Adrenal gland (tissue), 19 donors: ENCODE data around the gene SDHAF3. TPM values are rescaled to one million over a fixed set of nuclear protein-coding genes. Genes with fewer than 3 reads are reported as not detected.
"Not testable (repeated sequence)": the region's sequence is repeated elsewhere in the genome, so short reads cannot be mapped to it uniquely, and the experiment has no call there.

Experiments used
- DNase-seq, 7 donors: peaks; one replicate each; pipeline ENCODE4 v3.0.0-alpha.2; 2019 to 2020
- H3K27ac ChIP-seq, 5 donors: fragments of 200-600 bp; sonication (generic) in 4 of 5; 1 replicate in 3 of 5; 2 replicates in 2 of 5; pipeline versions ENCODE4 v1.5.1 to v1.8.0; 2016 to 2020; ENCODE audit warnings: mild to moderate bottlenecking in 1 of 5
- H3K27me3 ChIP-seq: fragments of 200-600 bp; 2 replicates; pipeline ENCODE4 v1.8.0; 2021
- H3K36me3 ChIP-seq, 2 donors: fragments of 200-600 bp; replicated peaks in 1 of 2; 1 replicate in 1 of 2; 2 replicates in 1 of 2; pipeline versions ENCODE4 v1.5.1 to v1.8.0; 2018 to 2022
- H3K4me1 ChIP-seq, 2 donors: fragments of 200-600 bp; replicated peaks in 1 of 2; 1 replicate in 1 of 2; 2 replicates in 1 of 2; pipeline versions ENCODE4 v1.5.1 to v1.8.0; 2018 to 2021
- H3K4me3 ChIP-seq, 4 donors: fragments of 200-600 bp; sonication (generic) in 3 of 4; one replicate each; pipeline ENCODE4 v1.5.1; 2016 to 2018
- H3K9me3 ChIP-seq, 3 donors: fragments of 200-600 bp; sonication (generic) in 1 of 3; replicated peaks in 1 of 3; 1 replicate in 2 of 3; 2 replicates in 1 of 3; pipeline versions ENCODE4 v1.5.1 to v1.8.0; 2016 to 2021
- POLR2A ChIP-seq, 2 donors: fragments of 450-650 bp; IDR thresholded peaks; one replicate each; pipeline ENCODE4 v1.6.1; 2017; ENCODE audit warnings: antibody characterized with exemption in 2 of 2, mild to moderate bottlenecking in 2 of 2, moderate library complexity in 1 of 2
- WGBS, 4 donors: extraction: QIAGEN DNeasy Blood & Tissue Kit in 2 of 4; methylation state at CpG; one replicate each; pipeline versions ENCODE4 v1.1.5 to v1.1.7; 2013 to 2017; 5-methylcytosine and 5-hydroxymethylcytosine counted together
- intact Hi-C, 2 donors: fragments of 100-400 bp; cut with DNase I; formaldehyde crosslinking; loops; one replicate each; pipeline versions ENCODE4 v1.14.1 to v1.15.0; 2022 to 2023
- long read RNA-seq, 10 donors: library from polyadenylated mRNA in 3 of 10; unstranded in 2 of 10; stranded (forward) in 1 of 10; transcript quantifications; one replicate each; pipeline ENCODE4 v2.0.0 and lab custom pipeline, GENCODE V29; 2021 to 2026
- polyA plus RNA-seq, 3 donors: library from polyadenylated mRNA; stranded (reverse); fragments of 200-250 nt in 2 of 3; fragments of 350-450 nt in 1 of 3; fragmentation: Illumina TruSeq in 1 of 3; extraction: RNeasy Lipid Tissue Mini Kit (QIAGEN cat#74804) in 1 of 3; gene quantifications; one replicate each; pipeline ENCODE4 v1.2.3, GENCODE V29; 2013 to 2014
- total RNA-seq, 9 donors: library from RNA; depleted of rRNA in 4 of 9; stranded (reverse); fragments of >200 nt in 4 of 9; fragments of 120-200 nt in 1 of 9; fragmentation: NEBNext Ultra II Directional in 1 of 9; extraction: Animal tissue kit (Norgen Biotek cat#: 25700) in 1 of 9; gene quantifications; one replicate each; pipeline versions ENCODE4 v1.1.0 to v1.2.4, GENCODE V29; 2013 to 2023
- TF ChIP-seq, protein P1 (sequence below), 6 experiments: fragments of 450-650 bp in 4 of 6; fragments of 200-600 bp in 2 of 6; sonication (generic) in 1 of 6; IDR thresholded peaks; 1 replicate in 5 of 6; 2 replicates in 1 of 6; pipeline versions ENCODE4 v1.5.1 to v1.8.0; 2016 to 2021; ENCODE audit warnings: antibody characterized with exemption in 6 of 6, mild to moderate bottlenecking in 2 of 6, moderate library complexity in 1 of 6
- donor health status: healthy with polysubstance abuse.
- donor health status: Bipolar disorder and iron deficiency.
- donor health status: DM: yes; HTN: yes; CAD: no.
- donor health status: DM: no; HTN: no; CAD: no.
- donor health status: DM: no; HTN: no; CAD: no.
- donor health status: DM: yes; HTN: yes; CAD: no.

The SDHAF3 gene
- total RNA-seq, result 10 to 100 TPM in 7 of 9 donors, 1 to 10 TPM in 2; 5.2 to 23.2 (median 18.2) TPM
- 10 to 100 TPM in 1 of 3 donors, 1 to 10 TPM in 2; 5.7 to 35.0 (median 6.0) TPM for polyA plus RNA-seq
- long read RNA-seq, donor 1, transcript SDHAF3-202 (2 exons, 2,060 nt), result major isoform, 29 of 36 reads
- long read RNA-seq, donor 1, partial matches to known transcripts, result 0 of 36 reads
- long read RNA-seq, donor 1, other reads (novel, unspliced or antisense), result 6 of 36 reads
- long read RNA-seq, donor 2, transcript SDHAF3-202 (2 exons, 2,060 nt), result major isoform, 14 of 19 reads
- long read RNA-seq, donor 2, partial matches to known transcripts, result 0 of 19 reads
- long read RNA-seq, donor 2, other reads (novel, unspliced or antisense), result 5 of 19 reads
- long read RNA-seq, donor 3, transcript SDHAF3-202 (2 exons, 2,060 nt), result major isoform, 19 of 19 reads
- long read RNA-seq, donor 3, partial matches to known transcripts, result 0 of 19 reads
- long read RNA-seq, donor 3, other reads (novel, unspliced or antisense), result 0 of 19 reads
- long read RNA-seq, donor 4, transcript SDHAF3-202 (2 exons, 2,060 nt), result major isoform, 19 of 21 reads
- long read RNA-seq, donor 4, partial matches to known transcripts, result 0 of 21 reads
- long read RNA-seq, donor 4, other reads (novel, unspliced or antisense), result 2 of 21 reads
- long read RNA-seq, donor 5, transcript SDHAF3-202 (2 exons, 2,060 nt), result major isoform, 29 of 29 reads
- long read RNA-seq, donor 5, partial matches to known transcripts, result 0 of 29 reads
- long read RNA-seq, donor 5, other reads (novel, unspliced or antisense), result 0 of 29 reads
- long read RNA-seq, donor 6, transcript SDHAF3-202 (2 exons, 2,060 nt), result major isoform, 17 of 17 reads
- long read RNA-seq, donor 6, partial matches to known transcripts, result 0 of 17 reads
- long read RNA-seq, donor 6, other reads (novel, unspliced or antisense), result 0 of 17 reads
- long read RNA-seq, donor 7, partial matches to known transcripts, result 0 of 2 reads
- long read RNA-seq, donor 7, other reads (novel, unspliced or antisense), result 0 of 2 reads
- long read RNA-seq, donor 8, transcript SDHAF3-202 (2 exons, 2,060 nt), result major isoform, 16 of 21 reads
- long read RNA-seq, donor 8, partial matches to known transcripts, result 0 of 21 reads
- long read RNA-seq, donor 8, other reads (novel, unspliced or antisense), result 5 of 21 reads
- long read RNA-seq, donor 9, transcript SDHAF3-202 (2 exons, 2,060 nt), result major isoform, 16 of 16 reads
- long read RNA-seq, donor 9, partial matches to known transcripts, result 0 of 16 reads
- long read RNA-seq, donor 9, other reads (novel, unspliced or antisense), result 0 of 16 reads
- long read RNA-seq, donor 10, transcript SDHAF3-202 (2 exons, 2,060 nt), result major isoform, 5 of 5 reads
- long read RNA-seq, donor 10, partial matches to known transcripts, result 0 of 5 reads
- long read RNA-seq, donor 10, other reads (novel, unspliced or antisense), result 0 of 5 reads

DNA sequence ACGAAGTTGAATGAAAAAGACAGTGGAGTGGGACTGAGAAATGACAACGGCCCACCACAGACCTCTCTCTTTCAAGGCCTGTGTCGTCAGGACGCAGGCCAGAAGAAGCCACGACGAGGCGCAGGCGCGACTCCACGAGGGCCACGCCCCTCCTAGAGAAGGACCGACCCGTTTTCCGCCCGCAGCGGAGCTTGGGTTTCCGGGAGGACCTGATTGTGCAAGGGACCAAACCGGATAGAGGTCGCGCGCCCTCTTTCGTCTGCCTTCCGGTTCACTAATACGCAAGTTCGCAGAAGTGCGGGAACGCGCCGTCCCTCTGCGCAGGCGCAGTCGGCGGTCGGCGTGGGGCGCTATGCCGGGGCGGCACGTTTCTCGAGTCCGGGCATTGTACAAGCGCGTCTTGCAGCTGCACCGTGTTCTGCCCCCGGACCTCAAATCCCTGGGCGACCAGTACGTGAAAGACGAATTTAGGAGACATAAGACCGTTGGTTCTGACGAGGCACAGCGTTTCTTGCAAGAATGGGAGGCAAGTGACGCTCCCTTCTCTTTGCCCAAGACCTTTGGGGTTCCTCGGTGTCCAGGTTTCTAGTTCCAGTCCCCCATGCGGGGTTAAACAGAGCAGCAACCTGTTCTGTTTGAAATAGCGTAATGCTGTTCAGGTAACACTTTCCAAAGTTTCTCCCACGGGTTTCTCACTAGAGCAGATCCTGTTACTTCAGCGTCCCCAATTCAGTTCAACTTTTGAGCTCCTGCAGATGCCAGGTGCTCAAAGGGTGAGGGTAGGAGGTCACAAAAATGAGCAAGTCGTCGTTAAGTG is at the start of gene SDHAF3:
Gene SDHAF3 (plus strand): TSS at position 327 of the 817 bp plus-strand sequence. CDS start 26 bp downstream, at position 353.
- WGBS, 4 donors, result 0 to 1% (median 1%) methylated on average over 15 to 59 of the region's 59 CpGs
- TF ChIP-seq, protein P1, sequence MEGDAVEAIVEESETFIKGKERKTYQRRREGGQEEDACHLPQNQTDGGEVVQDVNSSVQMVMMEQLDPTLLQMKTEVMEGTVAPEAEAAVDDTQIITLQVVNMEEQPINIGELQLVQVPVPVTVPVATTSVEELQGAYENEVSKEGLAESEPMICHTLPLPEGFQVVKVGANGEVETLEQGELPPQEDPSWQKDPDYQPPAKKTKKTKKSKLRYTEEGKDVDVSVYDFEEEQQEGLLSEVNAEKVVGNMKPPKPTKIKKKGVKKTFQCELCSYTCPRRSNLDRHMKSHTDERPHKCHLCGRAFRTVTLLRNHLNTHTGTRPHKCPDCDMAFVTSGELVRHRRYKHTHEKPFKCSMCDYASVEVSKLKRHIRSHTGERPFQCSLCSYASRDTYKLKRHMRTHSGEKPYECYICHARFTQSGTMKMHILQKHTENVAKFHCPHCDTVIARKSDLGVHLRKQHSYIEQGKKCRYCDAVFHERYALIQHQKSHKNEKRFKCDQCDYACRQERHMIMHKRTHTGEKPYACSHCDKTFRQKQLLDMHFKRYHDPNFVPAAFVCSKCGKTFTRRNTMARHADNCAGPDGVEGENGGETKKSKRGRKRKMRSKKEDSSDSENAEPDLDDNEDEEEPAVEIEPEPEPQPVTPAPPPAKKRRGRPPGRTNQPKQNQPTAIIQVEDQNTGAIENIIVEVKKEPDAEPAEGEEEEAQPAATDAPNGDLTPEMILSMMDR (IDR thresholded peaks at IDR 0.05), result no peak
- TF ChIP-seq POLR2A (IDR thresholded peaks at IDR 0.05), result peak in 1 of 2 donors; percentile 64
- H3K9me3 ChIP-seq, result no peaks in the 10 kb centered on the region
- no peaks in the 10 kb centered on the region for H3K36me3 ChIP-seq
- H3K4me3 ChIP-seq, result peak within 1 kb of the TSS; percentile 26 to 91 (median 63)
- peaks cover 7 to 16% of the 10 kb centered on the region in 2 donors for H3K4me1 ChIP-seq
- peak; percentile 96 to 99 (median 99) for DNase-seq
- H3K27me3 ChIP-seq, result no peaks in the 10 kb centered on the region
- intact Hi-C loops, result no loop called here
- peak within 1 kb of the TSS; percentile 26 to 78 (median 57) for H3K27ac ChIP-seq

DNA sequence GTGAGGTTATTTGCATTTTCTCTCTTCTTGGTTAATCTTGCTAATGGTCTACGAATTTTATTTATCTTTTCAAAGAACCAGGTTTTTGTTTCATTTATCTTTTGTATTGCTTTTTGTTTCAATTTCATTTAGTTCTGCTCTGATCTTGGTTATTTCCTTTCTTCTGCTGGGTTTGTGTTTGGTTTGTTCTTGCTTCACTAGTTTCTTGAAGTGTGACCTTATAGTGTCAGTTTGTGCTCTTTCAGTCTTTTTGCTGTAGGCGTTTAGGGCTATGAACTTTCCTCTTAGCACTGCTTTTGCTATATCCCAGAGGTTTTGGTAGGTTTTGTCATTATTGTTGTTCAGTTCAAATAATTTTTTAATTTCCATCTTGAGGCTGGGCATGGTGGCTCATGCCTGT is 45.5 kb upstream of the SDHAF3 start:
- H3K4me1 ChIP-seq, intact Hi-C loops: not testable (repeated sequence)
- 50 to 62% (median 57%) methylated on average over 2 of the region's 2 CpGs for WGBS, 4 donors

DNA sequence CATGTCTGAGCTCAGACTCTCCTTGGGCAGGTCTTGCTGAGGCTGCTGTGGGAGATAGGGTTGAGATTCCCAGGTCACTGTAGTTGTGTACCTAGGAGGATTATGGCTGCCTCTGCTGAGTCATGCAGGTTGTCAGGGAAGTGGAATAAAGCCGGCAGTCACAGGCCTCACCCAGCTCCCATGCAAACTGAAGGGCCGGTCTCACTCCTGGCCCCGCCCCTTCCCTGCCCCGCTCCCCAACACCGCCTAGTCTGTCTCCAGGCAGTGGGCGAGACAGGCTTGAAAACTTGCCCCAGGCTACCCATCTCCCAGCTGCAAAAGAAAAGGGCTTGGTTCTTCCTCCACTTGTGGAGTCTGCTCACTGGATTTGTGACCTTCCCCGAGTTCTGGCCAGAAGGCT is 41.6 kb upstream of the SDHAF3 start:
- intact Hi-C loops, result no loop called here
- no peak overlapping the region for H3K4me3 ChIP-seq
- no peaks in the 10 kb centered on the region for H3K36me3 ChIP-seq
- 73 to 90% (median 82%) methylated on average over 3 to 7 of the region's 7 CpGs for WGBS, 4 donors
- no peaks in the 10 kb centered on the region for H3K9me3 ChIP-seq
- no peaks in the 10 kb centered on the region for H3K4me1 ChIP-seq
- H3K27ac ChIP-seq, result no peak overlapping the region
- H3K27me3 ChIP-seq, result peaks cover 4% of the 10 kb centered on the region
- no peak for DNase-seq
- TF ChIP-seq POLR2A (IDR thresholded peaks at IDR 0.05), result no peak

More for the DNA sequence above, 45.5 kb upstream of the SDHAF3 start:
- not testable (repeated sequence) for H3K9me3 ChIP-seq, DNase-seq, H3K36me3 ChIP-seq, H3K27me3 ChIP-seq, H3K4me3 ChIP-seq, H3K27ac ChIP-seq

DNA sequence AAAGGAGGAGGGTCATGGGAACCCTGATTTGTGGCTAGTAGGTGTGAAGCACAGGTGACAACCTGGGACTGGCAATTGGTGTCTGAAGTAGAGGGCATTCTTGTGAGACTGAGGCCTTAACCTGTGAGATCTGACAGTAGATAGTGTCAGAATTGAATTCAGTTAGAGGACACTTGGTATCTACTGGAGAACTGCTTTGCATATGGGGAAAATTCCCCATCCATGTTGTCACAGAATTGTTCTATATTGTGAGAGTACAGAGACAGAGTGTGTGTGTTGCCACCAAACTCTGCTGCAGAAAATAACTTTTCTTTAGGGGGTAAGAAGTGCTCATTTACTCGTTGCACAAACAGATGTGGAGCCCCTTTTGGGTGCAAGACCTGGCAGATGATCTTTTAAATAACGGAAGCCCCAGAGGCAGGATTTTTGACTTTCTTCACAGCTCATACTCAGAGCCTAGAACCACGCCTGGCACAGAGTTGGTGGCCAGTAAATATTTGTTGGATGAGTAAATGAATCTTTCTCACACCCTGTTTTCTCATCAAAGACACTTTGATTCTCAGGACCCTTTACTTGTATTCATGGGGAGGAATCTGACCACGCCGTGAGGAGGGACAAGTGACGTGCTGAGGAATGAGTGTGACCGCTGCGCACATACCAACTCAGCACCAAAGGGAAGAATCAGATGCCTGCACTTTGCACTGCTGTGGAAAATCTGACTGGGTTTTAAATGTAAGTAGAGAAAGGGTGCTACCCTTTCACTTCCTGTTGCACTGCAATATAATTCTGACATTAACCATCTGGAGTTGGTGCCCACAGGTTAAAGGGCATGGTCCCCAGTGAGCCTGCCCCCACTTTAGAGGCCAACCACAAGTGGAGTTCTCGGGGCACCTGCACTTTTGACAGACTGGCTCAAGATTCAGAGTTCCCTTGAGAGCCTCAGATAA is 39.2 kb upstream of the SDHAF3 start:
- no peak overlapping the region for H3K4me3 ChIP-seq
- TF ChIP-seq, protein P1 (IDR thresholded peaks at IDR 0.05), result no peak
- no peak for TF ChIP-seq POLR2A (IDR thresholded peaks at IDR 0.05)

More for the DNA sequence above, 39.2 kb upstream of the SDHAF3 start:
- H3K4me1 ChIP-seq, result no peaks in the 10 kb centered on the region
- H3K27me3 ChIP-seq, result peaks cover 4% of the 10 kb centered on the region
- intact Hi-C loops, result no loop called here
- DNase-seq, result no peak
- no peak overlapping the region for H3K27ac ChIP-seq
- 66 to 73% (median 69%) methylated on average over 9 of the region's 9 CpGs for WGBS, 4 donors
- no peaks in the 10 kb centered on the region for H3K9me3 ChIP-seq
- no peaks in the 10 kb centered on the region for H3K36me3 ChIP-seq
